HEK293 (cell line): Measurements from ENCODE around the gene COL13A1.
A peak's percentile ranks its signal among the peaks of the same experiment; 100 is the strongest.

ENCODE experiments used
- CTCF ChIA-PET: fragments of 350-600 bp; formaldehyde crosslinking; extraction: SDS; loops from one replicate; lab custom pipeline; 2021; ENCODE audit warnings: antibody characterized with exemption; lab: Yijun Ruan, JAX
- POLR2A ChIA-PET: fragments of 300-600 bp; formaldehyde crosslinking; extraction: SDS; loops from one replicate; lab custom pipeline; 2020; ENCODE audit warnings: antibody characterized with exemption, inconsistent platforms; lab: Yijun Ruan, JAX
- H3K27ac ChIP-seq: fragments of 200-500 bp; sonication (Bioruptor generic); 2 replicates; pipeline ENCODE4 v1.5.1; 2014; ENCODE audit warnings: low read depth, low read length, control low read depth, inconsistent platforms; ENCODE audit errors: extremely low read depth
- H3K36me3 ChIP-seq, 2 experiments: fragments of 200-500 bp in 1 of 2; sonication (Bioruptor generic) in 1 of 2; 1 replicate in 1 of 2; 2 replicates in 1 of 2; pipeline ENCODE4 v1.5.1; 2014 to 2017; ENCODE audit warnings: inconsistent platforms in 2 of 2, low read length in 2 of 2; ENCODE audit not compliant: control insufficient read depth in 2 of 2, insufficient read depth in 1 of 2
- H3K4me1 ChIP-seq: fragments of 200-500 bp; sonication (Bioruptor generic); 2 replicates; pipeline ENCODE4 v1.5.1; 2014; ENCODE audit warnings: mild to moderate bottlenecking, low read length, inconsistent platforms; ENCODE audit not compliant: control insufficient read depth, insufficient read depth
- H3K4me3 ChIP-seq: 2 replicates; pipeline ENCODE4 v1.5.1; 2011; ENCODE audit warnings: low read depth, mild to moderate bottlenecking, control low read depth, low read length, moderate library complexity
- H3K9me3 ChIP-seq: fragments of 200-500 bp; sonication (Bioruptor generic); 2 replicates; pipeline ENCODE4 v1.5.1; 2014; ENCODE audit warnings: low read depth, low read length, inconsistent platforms; ENCODE audit not compliant: control insufficient read depth, insufficient read depth
- BCL11A ChIP-seq: fragments of 450-650 bp; formaldehyde crosslinking; IDR thresholded peaks from 2 replicates; pipeline ENCODE4 v1.5.1; 2016; ENCODE audit warnings: low read depth, missing biosample characterization, missing genetic modification characterization
- CTCF ChIP-seq: fragments of 450-650 bp; formaldehyde crosslinking; IDR thresholded peaks from 2 replicates; pipeline ENCODE4 v1.5.1; 2016; ENCODE audit warnings: missing biosample characterization, missing genetic modification characterization
- KLF1 ChIP-seq: fragments of 450-650 bp; formaldehyde crosslinking; IDR thresholded peaks from 2 replicates; pipeline ENCODE4 v1.5.1; 2016; ENCODE audit warnings: missing biosample characterization, missing genetic modification characterization
- KLF10 ChIP-seq: fragments of 450-650 bp; IDR thresholded peaks from 2 replicates; pipeline ENCODE4 v1.5.1; 2018; ENCODE audit warnings: missing biosample characterization, mild to moderate bottlenecking, missing genetic modification characterization
- PRDM1 ChIP-seq: fragments of 450-650 bp; formaldehyde crosslinking; IDR thresholded peaks from 2 replicates; pipeline ENCODE4; 2016; ENCODE audit warnings: missing biosample characterization, missing genetic modification characterization
- ZNF132 ChIP-seq: fragments of 450-650 bp; formaldehyde crosslinking; IDR thresholded peaks from 2 replicates; pipeline ENCODE4 v1.5.1; 2017; ENCODE audit warnings: missing biosample characterization, missing genetic modification characterization, borderline replicate concordance
- ZNF133 ChIP-seq: fragments of 450-650 bp; formaldehyde crosslinking; IDR thresholded peaks from 2 replicates; pipeline ENCODE4 v1.5.1; 2016; ENCODE audit warnings: missing biosample characterization, missing genetic modification characterization
- ZNF157 ChIP-seq: fragments of 450-650 bp; formaldehyde crosslinking; IDR thresholded peaks from 2 replicates; pipeline ENCODE4 v1.5.1; 2016; ENCODE audit warnings: missing biosample characterization, missing genetic modification characterization
- ZNF202 ChIP-seq: fragments of 450-650 bp; formaldehyde crosslinking; IDR thresholded peaks from 2 replicates; pipeline ENCODE4 v1.5.1; 2016; ENCODE audit warnings: missing biosample characterization, missing genetic modification characterization, borderline replicate concordance
- ZNF274 ChIP-seq, 2 experiments: fragments of 200-500 bp in 1 of 2; fragments of 450-650 bp in 1 of 2; sonication (Bioruptor generic) in 1 of 2; formaldehyde crosslinking in 1 of 2; IDR thresholded peaks; 2 replicates each; pipeline versions ENCODE4 v1.5.1 to v1.6.1; 2014 to 2016; ENCODE audit warnings: borderline replicate concordance in 1 of 2, inconsistent platforms in 1 of 2, low read length in 1 of 2, missing biosample characterization in 1 of 2, missing genetic modification characterization in 1 of 2
- ZNF366 ChIP-seq: fragments of 450-650 bp; formaldehyde crosslinking; conservative IDR thresholded peaks from 2 replicates; pipeline ENCODE4 v1.5.1; 2016; ENCODE audit warnings: missing biosample characterization, missing genetic modification characterization
- ZNF449 ChIP-seq: fragments of 450-650 bp; formaldehyde crosslinking; IDR thresholded peaks from 2 replicates; pipeline ENCODE4 v1.5.1; 2017; ENCODE audit warnings: missing biosample characterization, mild to moderate bottlenecking, missing genetic modification characterization, moderate library complexity
- ZNF544 ChIP-seq: fragments of 450-650 bp; formaldehyde crosslinking; IDR thresholded peaks from 2 replicates; pipeline ENCODE4 v1.5.0; 2017; ENCODE audit warnings: missing biosample characterization, missing genetic modification characterization
- ZNF626 ChIP-seq: fragments of 450-650 bp; sonication (Bioruptor Pico); formaldehyde crosslinking; IDR thresholded peaks from 2 replicates; pipeline ENCODE4 v1.5.1; 2018; ENCODE audit warnings: missing biosample characterization, missing genetic modification characterization, inconsistent platforms
- ZNF629 ChIP-seq: fragments of 450-650 bp; formaldehyde crosslinking; IDR thresholded peaks from 2 replicates; pipeline ENCODE4 v1.5.1; 2017; ENCODE audit warnings: missing biosample characterization, missing genetic modification characterization
- ZNF704 ChIP-seq: fragments of 450-650 bp; formaldehyde crosslinking; IDR thresholded peaks from 2 replicates; pipeline ENCODE4 v1.5.1; 2016; ENCODE audit warnings: missing biosample characterization, missing genetic modification characterization
- ZNF791 ChIP-seq: fragments of 450-650 bp; formaldehyde crosslinking; IDR thresholded peaks from 2 replicates; pipeline ENCODE4 v1.5.1; 2016; ENCODE audit warnings: missing biosample characterization, missing genetic modification characterization
- TF ChIP-seq, protein P1 (sequence below): fragments of 450-650 bp; IDR thresholded peaks from 2 replicates; pipeline ENCODE4 v1.5.1; 2018; ENCODE audit warnings: missing biosample characterization, mild to moderate bottlenecking, missing genetic modification characterization
- TF ChIP-seq, protein P2 (sequence below): fragments of 450-650 bp; formaldehyde crosslinking; IDR thresholded peaks from 2 replicates; pipeline ENCODE4; 2016; ENCODE audit warnings: missing biosample characterization, missing genetic modification characterization
- TF ChIP-seq, protein P3 (sequence below): fragments of 450-650 bp; formaldehyde crosslinking; IDR thresholded peaks from 2 replicates; pipeline ENCODE4 v1.5.1; 2016; ENCODE audit warnings: missing biosample characterization, missing genetic modification characterization, low read depth

Gene COL13A1

DNA sequence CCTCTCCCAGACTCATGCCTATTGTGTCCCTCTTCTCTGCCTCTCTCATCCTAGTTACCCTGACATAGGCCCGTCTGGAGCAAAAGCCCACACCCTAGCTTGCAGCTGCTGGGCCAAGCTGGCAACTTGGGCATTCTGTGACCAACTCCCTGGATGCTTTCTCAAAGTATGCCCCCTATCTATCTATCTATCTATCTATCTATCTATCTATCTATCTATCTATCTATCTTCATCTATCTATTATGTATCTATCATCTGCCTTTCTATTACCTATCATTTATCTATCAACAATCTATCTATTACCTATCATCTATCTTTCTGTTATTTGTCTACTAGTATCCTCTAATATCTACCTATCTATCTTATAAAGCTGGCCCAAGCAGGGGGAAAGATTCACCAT lies 45.4 kb upstream of the COL13A1 start:
- TF ChIP-seq ZNF366 (tag by site-specific recombination) (0 out of 2 replicates have a peak, but pooled peaks have one; percentile 17), ZNF274 (IDR thresholded peaks at IDR 0.05; ENCODE audit: low read length) (no peak), ZNF274 (tag by site-specific recombination; IDR thresholded peaks at IDR 0.05; ENCODE audit: borderline replicate concordance) (no peak), ZNF544 (tag by site-specific recombination) (no peak), ZNF133 (no peak), ZNF704 (tag by site-specific recombination) (no peak), ZNF449 (peak; percentile 54; the same call in 1 of the 2 replicates), KLF10 (no peak), CTCF (tag by site-specific recombination) (no peak)
- TF ChIP-seq, all 188 proteins: peak for 2
- ChIA-PET CTCF (interaction anchor here (0.7 to 1.8 kb wide), 5 partner anchors 11 to 158 kb away, joined by 4 to 6 read pairs (median 5); no protein-coding TSS in a partner anchor), POLR2A (no interaction called here)
- H3K4me1 ChIP-seq = peaks cover 9% of the 10 kb centered on the region; the same call in 1 of the 2 replicates
- H3K27ac ChIP-seq = no peak overlapping the region
- no peaks in the 10 kb centered on the region for H3K36me3 ChIP-seq
- no peak overlapping the region for H3K4me3 ChIP-seq
- H3K9me3 ChIP-seq = no peaks in the 10 kb centered on the region

DNA sequence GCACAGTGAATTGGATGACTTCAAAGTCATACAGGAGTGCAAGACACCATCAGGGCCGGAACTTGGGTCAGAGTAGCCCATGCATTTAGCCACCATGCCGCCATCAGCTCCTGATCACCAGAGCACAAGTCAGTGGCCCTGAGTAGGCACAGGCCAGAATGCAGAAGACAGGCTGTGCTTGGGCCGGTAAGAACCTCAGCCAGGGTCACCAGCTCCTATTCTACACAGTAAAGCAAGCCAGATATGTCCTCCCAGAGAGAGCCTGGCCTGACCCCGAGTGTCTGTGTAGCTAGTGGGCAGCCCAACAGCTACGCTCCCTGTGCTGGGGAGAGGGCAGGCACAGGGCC lies 44.5 kb upstream of the COL13A1 start:
- H3K4me3 ChIP-seq = no peak overlapping the region
- POLR2A ChIA-PET = no interaction called here
- CTCF ChIA-PET = interaction anchor here (0.7 to 1.9 kb wide), 6 partner anchors 12 to 177 kb away, joined by 3 to 8 read pairs (median 5); no protein-coding TSS in a partner anchor
- no peak for TF ChIP-seq PRDM1 (tag by site-specific recombination)
- no peak for TF ChIP-seq ZNF132 (tag by site-specific recombination)
- no peak for TF ChIP-seq ZNF157 (tag by site-specific recombination)
- TF ChIP-seq, protein P1, sequence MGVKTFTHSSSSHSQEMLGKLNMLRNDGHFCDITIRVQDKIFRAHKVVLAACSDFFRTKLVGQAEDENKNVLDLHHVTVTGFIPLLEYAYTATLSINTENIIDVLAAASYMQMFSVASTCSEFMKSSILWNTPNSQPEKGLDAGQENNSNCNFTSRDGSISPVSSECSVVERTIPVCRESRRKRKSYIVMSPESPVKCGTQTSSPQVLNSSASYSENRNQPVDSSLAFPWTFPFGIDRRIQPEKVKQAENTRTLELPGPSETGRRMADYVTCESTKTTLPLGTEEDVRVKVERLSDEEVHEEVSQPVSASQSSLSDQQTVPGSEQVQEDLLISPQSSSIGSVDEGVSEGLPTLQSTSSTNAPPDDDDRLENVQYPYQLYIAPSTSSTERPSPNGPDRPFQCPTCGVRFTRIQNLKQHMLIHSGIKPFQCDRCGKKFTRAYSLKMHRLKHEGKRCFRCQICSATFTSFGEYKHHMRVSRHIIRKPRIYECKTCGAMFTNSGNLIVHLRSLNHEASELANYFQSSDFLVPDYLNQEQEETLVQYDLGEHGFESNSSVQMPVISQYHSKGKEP (tag by site-specific recombination) = no peak
- TF ChIP-seq, protein P2, sequence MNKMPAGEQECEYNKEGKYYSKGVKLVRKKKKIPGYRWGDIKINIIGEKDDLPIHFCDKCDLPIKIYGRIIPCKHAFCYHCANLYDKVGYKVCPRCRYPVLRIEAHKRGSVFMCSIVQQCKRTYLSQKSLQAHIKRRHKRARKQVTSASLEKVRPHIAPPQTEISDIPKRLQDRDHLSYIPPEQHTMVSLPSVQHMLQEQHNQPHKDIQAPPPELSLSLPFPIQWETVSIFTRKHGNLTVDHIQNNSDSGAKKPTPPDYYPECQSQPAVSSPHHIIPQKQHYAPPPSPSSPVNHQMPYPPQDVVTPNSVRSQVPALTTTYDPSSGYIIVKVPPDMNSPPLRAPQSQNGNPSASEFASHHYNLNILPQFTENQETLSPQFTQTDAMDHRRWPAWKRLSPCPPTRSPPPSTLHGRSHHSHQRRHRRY = no peak
- TF ChIP-seq, protein P3, sequence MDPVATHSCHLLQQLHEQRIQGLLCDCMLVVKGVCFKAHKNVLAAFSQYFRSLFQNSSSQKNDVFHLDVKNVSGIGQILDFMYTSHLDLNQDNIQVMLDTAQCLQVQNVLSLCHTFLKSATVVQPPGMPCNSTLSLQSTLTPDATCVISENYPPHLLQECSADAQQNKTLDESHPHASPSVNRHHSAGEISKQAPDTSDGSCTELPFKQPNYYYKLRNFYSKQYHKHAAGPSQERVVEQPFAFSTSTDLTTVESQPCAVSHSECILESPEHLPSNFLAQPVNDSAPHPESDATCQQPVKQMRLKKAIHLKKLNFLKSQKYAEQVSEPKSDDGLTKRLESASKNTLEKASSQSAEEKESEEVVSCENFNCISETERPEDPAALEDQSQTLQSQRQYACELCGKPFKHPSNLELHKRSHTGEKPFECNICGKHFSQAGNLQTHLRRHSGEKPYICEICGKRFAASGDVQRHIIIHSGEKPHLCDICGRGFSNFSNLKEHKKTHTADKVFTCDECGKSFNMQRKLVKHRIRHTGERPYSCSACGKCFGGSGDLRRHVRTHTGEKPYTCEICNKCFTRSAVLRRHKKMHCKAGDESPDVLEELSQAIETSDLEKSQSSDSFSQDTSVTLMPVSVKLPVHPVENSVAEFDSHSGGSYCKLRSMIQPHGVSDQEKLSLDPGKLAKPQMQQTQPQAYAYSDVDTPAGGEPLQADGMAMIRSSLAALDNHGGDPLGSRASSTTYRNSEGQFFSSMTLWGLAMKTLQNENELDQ = no peak
- no peak for TF ChIP-seq ZNF202 (tag by site-specific recombination)
- no peak for TF ChIP-seq KLF1 (tag by site-specific recombination)
- TF ChIP-seq ZNF629 (tag by site-specific recombination) = no peak
- TF ChIP-seq BCL11A (tag by site-specific recombination) = no peak
- TF ChIP-seq ZNF791 = no peak
- TF ChIP-seq ZNF626 (tag by site-specific recombination) = no peak
- TF ChIP-seq, all 188 proteins: peak for 0
- H3K4me1 ChIP-seq = peaks cover 9% of the 10 kb centered on the region; the same call in 1 of the 2 replicates
- H3K27ac ChIP-seq = no peak overlapping the region
- H3K36me3 ChIP-seq = no peaks in the 10 kb centered on the region
- no peaks in the 10 kb centered on the region for H3K9me3 ChIP-seq
